Spleen (tissue), 13 donors: ENCODE results near the gene TMEM114. TPM values are rescaled to one million over a fixed set of nuclear protein-coding genes. Genes with fewer than 3 reads are reported as not detected.

Experiments used
- DNase-seq: peaks from one replicate; pipeline ENCODE4 v3.0.0-alpha.2; 2020
- H3K27ac ChIP-seq, 8 donors: fragments of 200-600 bp; sonication (generic) in 7 of 8; 1 replicate in 4 of 8; 2 replicates in 4 of 8; pipeline versions ENCODE4 v1.5.0 to v1.8.0; 2016 to 2021; ENCODE audit warnings: inconsistent platforms in 4 of 8, mild to moderate bottlenecking in 4 of 8, moderate library complexity in 1 of 8
- H3K27me3 ChIP-seq, 7 donors: fragments of 200-600 bp; sonication (generic) in 6 of 7; replicated peaks in 1 of 7; 1 replicate in 4 of 7; 2 replicates in 3 of 7; pipeline versions ENCODE4 v1.5.0 to v1.8.0; 2016 to 2021; ENCODE audit warnings: inconsistent platforms in 3 of 7, mild to moderate bottlenecking in 1 of 7
- H3K36me3 ChIP-seq, 6 donors: fragments of 200-600 bp; sonication (generic) in 5 of 6; 1 replicate in 4 of 6; 2 replicates in 2 of 6; pipeline versions ENCODE4 v1.5.0 to v1.8.0; 2016 to 2021; ENCODE audit warnings: inconsistent platforms in 2 of 6
- H3K4me1 ChIP-seq, 6 donors: fragments of 200-600 bp; sonication (generic) in 5 of 6; 1 replicate in 3 of 6; 2 replicates in 3 of 6; pipeline versions ENCODE4 v1.5.0 to v1.8.0; 2016 to 2021; ENCODE audit warnings: inconsistent platforms in 3 of 6
- H3K4me3 ChIP-seq, 8 donors: fragments of 200-600 bp; sonication (generic) in 7 of 8; 1 replicate in 4 of 8; 2 replicates in 4 of 8; pipeline versions ENCODE4 v1.5.0 to v1.8.0; 2016 to 2021; ENCODE audit warnings: inconsistent platforms in 4 of 8, mild to moderate bottlenecking in 4 of 8, moderate library complexity in 2 of 8
- H3K9me3 ChIP-seq, 8 donors: fragments of 200-600 bp; sonication (generic) in 7 of 8; 1 replicate in 4 of 8; 2 replicates in 4 of 8; pipeline versions ENCODE4 v1.5.0 to v1.8.0; 2016 to 2021; ENCODE audit warnings: inconsistent platforms in 4 of 8
- CTCF ChIP-seq, 11 experiments: fragments of 200-600 bp in 7 of 11; fragments of 450-650 bp in 4 of 11; sonication (generic) in 4 of 11; IDR thresholded peaks in 8 of 11; conservative IDR thresholded peaks in 3 of 11; 1 replicate in 7 of 11; 2 replicates in 4 of 11; pipeline versions ENCODE4 v1.4.0 to v1.8.0; 2016 to 2021; ENCODE audit warnings: antibody characterized with exemption in 11 of 11, inconsistent platforms in 4 of 11, mild to moderate bottlenecking in 1 of 11
- POLR2A ChIP-seq, 3 donors: fragments of 450-650 bp; IDR thresholded peaks; one replicate each; pipeline ENCODE4 v1.5.1; 2017; ENCODE audit warnings: antibody characterized with exemption in 3 of 3, mild to moderate bottlenecking in 1 of 3
- POLR2AphosphoS5 ChIP-seq, 3 donors: sonication (generic); formaldehyde crosslinking; IDR thresholded peaks; one replicate each; pipeline ENCODE4 v1.5.1; 2017; ENCODE audit warnings: antibody characterized with exemption in 3 of 3
- WGBS, 5 donors: extraction: QIAGEN DNeasy Blood & Tissue Kit in 3 of 5; methylation state at CpG; one replicate each; pipeline versions ENCODE4 v1.1.5 to v1.1.7; 2013 to 2018; 5-methylcytosine and 5-hydroxymethylcytosine counted together
- intact Hi-C: fragments of 100-400 bp; cut with DNase I; formaldehyde crosslinking; loops from one replicate; pipeline ENCODE4 v1.15.0; 2023; ENCODE audit warnings: low total_unique reads
- long read RNA-seq, 2 donors: transcript quantifications; one replicate each; lab custom pipeline, GENCODE V29; 2026
- polyA plus RNA-seq, 3 donors: library from polyadenylated mRNA; stranded (reverse); fragments of 200-250 nt; gene quantifications; one replicate each; pipeline ENCODE4 v1.2.1, GENCODE V29; 2013
- total RNA-seq, 7 donors: library from RNA; depleted of rRNA in 3 of 7; stranded (reverse); fragments of >200 nt in 3 of 7; fragmentation: NEBNext Ultra II Directional in 4 of 7; extraction: Animal tissue kit (Norgen Biotek cat#: 25700) in 4 of 7; gene quantifications; one replicate each; pipeline versions ENCODE4 v1.1.0 to v1.2.1, GENCODE V29; 2016 to 2021
- donor health status: healthy with polysubstance abuse.
- donor health status: DM: no; HTN: no; CAD: no; lungs with moderate emphysema.
- donor health status: DM: no; HTN: no; CAD: no.
- donor health status: Bipolar disorder and iron deficiency.
- donor health status: healthy.
- donor health status: DM: no; HTN: no; CAD: no.
- donor health status: DM: yes; HTN: yes; CAD: no.

Gene TMEM114
- total RNA-seq (not detected), polyA plus RNA-seq (not detected)
- long read RNA-seq, donor 1: 0 reads
- long read RNA-seq, donor 2: 0 reads

- H3K27ac ChIP-seq: no peak within 1 kb of the TSS
- intact Hi-C loops: no loop called here
- TF ChIP-seq CTCF (IDR thresholded peaks at IDR 0.05 in 8 of 11, conservative IDR thresholded peaks at IDR 0.05 in 3 of 11) (no peak), POLR2A (IDR thresholded peaks at IDR 0.05) (no peak), POLR2AphosphoS5 (IDR thresholded peaks at IDR 0.05) (no peak)
- peaks cover 0 to 16% (median 12%) of the 10 kb centered on the region in 6 donors for H3K4me1 ChIP-seq
- H3K27me3 ChIP-seq: peaks cover 12 to 85% (median 37%) of the 10 kb centered on the region in 7 donors
- H3K9me3 ChIP-seq: no peaks in the 10 kb centered on the region
- H3K4me3 ChIP-seq: peak within 1 kb of the TSS in 1 of 8 donors; percentile 35
- DNase-seq: no peak
- H3K36me3 ChIP-seq: no peaks in the 10 kb centered on the region
- 7 to 8% (median 7%) methylated on average over 33 to 41 of the region's 41 CpGs for WGBS, 5 donors
Measured at GRCh38 chr16:8589900-8590688, at the start of gene TMEM114. Gene TMEM114 (minus strand): TSS chr16:8590511. CDS start chr16:8589838, 673 bp downstream.

- peak; percentile 61 for DNase-seq
- no peaks in the 10 kb centered on the region for H3K9me3 ChIP-seq
- intact Hi-C loops: no loop called here
- no peaks in the 10 kb centered on the region for H3K27me3 ChIP-seq
- H3K4me1 ChIP-seq: peaks cover 0 to 10% (median 5%) of the 10 kb centered on the region in 6 donors
- TF ChIP-seq POLR2AphosphoS5 (IDR thresholded peaks at IDR 0.05): no peak
- no peak for TF ChIP-seq CTCF (IDR thresholded peaks at IDR 0.05 in 8 of 11, conservative IDR thresholded peaks at IDR 0.05 in 3 of 11)
- H3K4me3 ChIP-seq: no peak overlapping the region
- 67 to 96% (median 75%) methylated on average over 11 to 13 of the region's 13 CpGs for WGBS, 5 donors
- peaks cover 0 to 95% (median 85%) of the 10 kb centered on the region in 6 donors for H3K36me3 ChIP-seq
- no peak overlapping the region for H3K27ac ChIP-seq
Measured at GRCh38 chr16:8639694-8640093, 49.4 kb upstream of the TMEM114 start.

- DNase-seq: peak; percentile 76
- intact Hi-C loops: no loop called here
- WGBS, 5 donors: 79 to 87% (median 80%) methylated on average over 18 of the region's 18 CpGs
- peaks cover 0 to 100% (median 81%) of the 10 kb centered on the region in 6 donors for H3K36me3 ChIP-seq
- peaks cover 0 to 32% (median 9%) of the 10 kb centered on the region in 6 donors for H3K4me1 ChIP-seq
- no peaks in the 10 kb centered on the region for H3K27me3 ChIP-seq
- no peaks in the 10 kb centered on the region for H3K9me3 ChIP-seq
- no peak overlapping the region for H3K4me3 ChIP-seq
- peak overlapping the region in 3 of 8 donors; percentile 20 to 31 (median 26) for H3K27ac ChIP-seq
- TF ChIP-seq CTCF (IDR thresholded peaks at IDR 0.05 in 8 of 11, conservative IDR thresholded peaks at IDR 0.05 in 3 of 11) (no peak), POLR2AphosphoS5 (IDR thresholded peaks at IDR 0.05) (no peak), POLR2A (IDR thresholded peaks at IDR 0.05) (no peak)
Measured at GRCh38 chr16:8634991-8635736, 44.9 kb upstream of the TMEM114 start.
